BJ (cell line): Measurements from ENCODE around the gene GSG1L. TPM values are rescaled to one million over a fixed set of nuclear protein-coding genes. Genes with fewer than 3 reads are reported as not detected.

Experiments used
- CTCF ChIA-PET: fragments of 350-600 bp; formaldehyde crosslinking; extraction: SDS; loops from one replicate; lab custom pipeline; 2021; ENCODE audit warnings: antibody characterized with exemption, inconsistent platforms; lab: Yijun Ruan, JAX
- POLR2A ChIA-PET: fragments of 300-600 bp; sonication (Branson Sonifier 250); formaldehyde crosslinking; extraction: SDS; loops from one replicate; lab custom pipeline; 2021; ENCODE audit warnings: antibody characterized with exemption; lab: Charles Lee
- DNase-seq: peaks from one replicate; pipeline ENCODE4 v3.0.0-alpha.2; 2011; ENCODE audit warnings: low read depth
- H3K27me3 ChIP-seq: 2 replicates; pipeline ENCODE4 v1.6.0; 2011; ENCODE audit warnings: low read length; ENCODE audit not compliant: control insufficient read depth, insufficient read depth
- H3K36me3 ChIP-seq: 2 replicates; pipeline ENCODE4 v1.5.1; 2011; ENCODE audit warnings: low read length; ENCODE audit not compliant: control insufficient read depth, insufficient read depth
- H3K4me3 ChIP-seq: 2 replicates; pipeline ENCODE4 v1.5.1; 2011; ENCODE audit warnings: low read depth, mild to moderate bottlenecking, control low read depth, low read length
- polyA plus RNA-seq: library from polyadenylated mRNA; depleted of rRNA; stranded (reverse); fragments of >200 nt; gene quantifications from 2 replicates; pipeline ENCODE4 v1.2.3, GENCODE V29; 2011
- TF ChIP-seq, protein P1 (sequence below): IDR thresholded peaks from 2 replicates; pipeline ENCODE4 v1.5.1; 2011; ENCODE audit warnings: low read depth, mild to moderate bottlenecking, control low read depth, inconsistent platforms, low read length, moderate library complexity; ENCODE audit not compliant: insufficient read depth

The GSG1L gene
- polyA plus RNA-seq, 1 experiment, result not detected

DNA sequence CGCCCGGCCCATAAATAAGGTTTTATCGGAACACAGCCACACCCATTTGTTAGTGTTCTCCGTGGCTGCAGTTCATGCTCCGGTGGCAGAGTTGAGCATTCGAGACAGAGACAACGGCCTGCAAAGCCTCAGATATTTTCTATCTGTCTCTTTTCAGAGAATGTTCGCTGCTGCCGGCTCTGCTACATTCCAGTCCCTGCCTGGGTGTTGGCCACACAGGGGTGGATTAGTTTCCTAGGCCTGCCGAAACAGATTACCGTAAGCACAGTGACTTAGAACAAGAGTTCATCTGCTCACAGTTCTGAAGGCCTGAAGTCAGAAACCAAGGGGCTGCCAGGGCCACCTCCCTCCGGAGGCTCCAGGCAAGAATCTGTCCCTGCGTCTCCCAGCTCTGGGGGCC, 19.1 kb upstream of the GSG1L start:
- DNase-seq, result no peak
- POLR2A ChIA-PET, result no interaction called here

DNA sequence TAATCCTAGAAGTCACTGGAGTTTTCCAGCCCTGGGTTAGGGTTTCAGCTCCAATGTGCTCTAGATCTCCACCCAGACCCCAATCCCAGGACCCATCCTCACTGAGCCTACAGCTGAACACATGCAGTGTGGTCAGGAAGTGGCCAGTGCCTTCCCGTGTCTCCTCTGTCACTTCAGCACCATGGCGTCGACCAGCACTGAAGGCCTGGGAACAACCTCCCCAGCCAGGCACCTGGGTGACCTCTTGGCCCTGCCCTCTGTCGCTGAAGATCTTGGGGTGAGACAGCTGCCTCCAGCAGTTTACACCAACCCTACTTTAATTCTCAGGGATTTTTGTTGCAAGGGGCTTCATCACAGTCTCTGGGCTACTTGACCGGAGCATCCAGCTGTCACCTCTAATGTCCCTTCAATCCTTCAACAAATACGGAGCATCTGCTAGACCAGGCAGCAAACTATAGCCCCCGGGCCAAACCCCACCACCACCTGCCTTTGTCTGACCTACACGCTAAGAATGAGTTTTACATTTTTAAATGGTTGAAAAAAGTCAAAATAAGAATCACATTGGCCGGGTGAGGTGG, 18.0 kb upstream of the GSG1L start:
- no peak overlapping the region for H3K4me3 ChIP-seq
- ChIA-PET CTCF (interaction anchor here (3.0 to 4.2 kb wide), 2 partner anchors 10 kb away, joined by 12 to 37 read pairs; no protein-coding TSS in a partner anchor), POLR2A (no interaction called here)
- no peaks in the 10 kb centered on the region for H3K36me3 ChIP-seq
- no peak for DNase-seq
- TF ChIP-seq, protein P1, sequence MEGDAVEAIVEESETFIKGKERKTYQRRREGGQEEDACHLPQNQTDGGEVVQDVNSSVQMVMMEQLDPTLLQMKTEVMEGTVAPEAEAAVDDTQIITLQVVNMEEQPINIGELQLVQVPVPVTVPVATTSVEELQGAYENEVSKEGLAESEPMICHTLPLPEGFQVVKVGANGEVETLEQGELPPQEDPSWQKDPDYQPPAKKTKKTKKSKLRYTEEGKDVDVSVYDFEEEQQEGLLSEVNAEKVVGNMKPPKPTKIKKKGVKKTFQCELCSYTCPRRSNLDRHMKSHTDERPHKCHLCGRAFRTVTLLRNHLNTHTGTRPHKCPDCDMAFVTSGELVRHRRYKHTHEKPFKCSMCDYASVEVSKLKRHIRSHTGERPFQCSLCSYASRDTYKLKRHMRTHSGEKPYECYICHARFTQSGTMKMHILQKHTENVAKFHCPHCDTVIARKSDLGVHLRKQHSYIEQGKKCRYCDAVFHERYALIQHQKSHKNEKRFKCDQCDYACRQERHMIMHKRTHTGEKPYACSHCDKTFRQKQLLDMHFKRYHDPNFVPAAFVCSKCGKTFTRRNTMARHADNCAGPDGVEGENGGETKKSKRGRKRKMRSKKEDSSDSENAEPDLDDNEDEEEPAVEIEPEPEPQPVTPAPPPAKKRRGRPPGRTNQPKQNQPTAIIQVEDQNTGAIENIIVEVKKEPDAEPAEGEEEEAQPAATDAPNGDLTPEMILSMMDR, result no peak
- H3K27me3 ChIP-seq, result no peaks in the 10 kb centered on the region; the same call in none of the 2 replicates

More for the DNA sequence above, 19.1 kb upstream of the GSG1L start:
- no peaks in the 10 kb centered on the region for H3K27me3 ChIP-seq
- TF ChIP-seq, protein P1, result no peak
- H3K36me3 ChIP-seq, result no peaks in the 10 kb centered on the region
- CTCF ChIA-PET, result interaction anchor here (4.2 kb wide), 1 partner anchor 12 kb away, joined by 37 read pairs; no protein-coding TSS in a partner anchor
- H3K4me3 ChIP-seq, result no peak overlapping the region

DNA sequence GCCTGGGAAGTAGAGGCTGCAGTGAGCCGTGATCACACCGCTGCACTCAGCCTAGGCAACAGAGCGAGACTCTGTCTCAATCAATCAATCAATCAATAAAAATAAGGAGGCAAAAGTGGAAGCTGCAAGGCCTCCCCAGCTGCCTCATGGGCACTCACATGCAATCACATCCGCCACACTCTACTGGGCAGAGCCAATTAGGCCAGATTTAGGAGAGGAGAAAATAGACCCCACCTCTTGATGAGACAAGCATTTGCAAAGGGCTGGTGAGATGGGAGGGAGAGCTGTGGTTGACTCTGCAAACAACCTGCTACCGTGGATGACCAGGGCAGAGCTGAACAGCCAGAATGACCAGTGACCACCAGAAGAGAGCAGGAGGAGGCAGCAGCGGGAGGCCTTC, 14.7 kb upstream of the GSG1L start:
- POLR2A ChIA-PET, result no interaction called here
- TF ChIP-seq, protein P1, result no peak
- CTCF ChIA-PET, result no interaction called here
- Histone ChIP-seq H3K36me3 (no peaks in the 10 kb centered on the region), H3K4me3 (no peak overlapping the region), H3K27me3 (peaks cover 1% of the 10 kb centered on the region)
- DNase-seq, result no peak

DNA sequence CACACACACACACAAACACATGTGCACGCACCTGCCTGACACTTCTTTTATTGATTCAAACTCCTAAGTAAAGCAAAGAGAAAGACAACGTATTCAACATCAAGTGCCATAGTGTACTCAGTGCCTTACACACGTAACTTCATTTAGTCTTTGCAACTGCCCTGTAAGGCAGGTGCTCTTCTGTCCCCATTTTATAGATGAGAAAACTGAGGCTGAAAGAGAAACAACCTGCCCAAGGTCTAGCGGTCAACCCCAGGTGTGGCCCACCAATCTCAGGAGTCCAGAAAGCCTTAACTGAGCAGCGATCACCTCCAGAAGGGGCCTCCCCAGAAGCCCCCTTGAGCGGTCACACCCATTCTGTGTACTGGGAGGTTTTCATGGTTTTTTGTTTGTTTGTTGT, 10.3 kb upstream of the GSG1L start:
- POLR2A ChIA-PET, result no interaction called here
- TF ChIP-seq, protein P1, result no peak
- Histone ChIP-seq H3K4me3 (no peak overlapping the region), H3K36me3 (no peaks in the 10 kb centered on the region), H3K27me3 (peaks cover 6% of the 10 kb centered on the region)
- DNase-seq, result no peak
- CTCF ChIA-PET, result no interaction called here

DNA sequence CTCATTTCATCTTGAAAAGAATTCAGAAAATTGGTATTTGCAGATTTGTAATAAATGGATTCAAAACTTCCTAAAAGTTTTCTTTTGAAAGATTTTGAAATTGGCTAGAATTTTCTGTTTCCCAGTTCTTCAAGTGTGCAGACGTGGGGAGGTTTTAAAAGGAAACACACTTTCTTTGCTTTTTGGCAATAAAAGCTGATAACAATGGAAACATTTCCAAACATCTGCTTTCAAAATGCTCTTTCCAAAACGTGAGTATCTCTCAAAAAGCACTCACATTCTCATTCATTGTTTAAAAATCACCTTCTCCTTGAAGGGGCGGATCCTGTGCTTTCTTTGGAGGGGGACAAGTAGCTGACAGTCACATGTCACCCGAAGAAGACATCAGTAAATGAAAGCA, 8.6 kb upstream of the GSG1L start:
- H3K4me3 ChIP-seq, result no peak overlapping the region
- ChIA-PET CTCF (interaction anchor here (0.9 to 3.6 kb wide), 7 partner anchors 9 to 432 kb away, joined by 3 to 37 read pairs (median 5); no protein-coding TSS in a partner anchor), POLR2A (no interaction called here)
- DNase-seq, result no peak
- no peaks in the 10 kb centered on the region for H3K36me3 ChIP-seq
- H3K27me3 ChIP-seq, result peaks cover 6% of the 10 kb centered on the region
- TF ChIP-seq, protein P1, result no peak
